ENCODE results near the gene PGP.

Gene PGP

GRCh38 chr16:2197765-2198164 lies 16.9 kb downstream of the PGP start:
- DNase-seq: no peak

- no peak for DNase-seq
Observed at GRCh38 chr16:2196981-2197511, 17.6 kb downstream of the PGP start.

DNA sequence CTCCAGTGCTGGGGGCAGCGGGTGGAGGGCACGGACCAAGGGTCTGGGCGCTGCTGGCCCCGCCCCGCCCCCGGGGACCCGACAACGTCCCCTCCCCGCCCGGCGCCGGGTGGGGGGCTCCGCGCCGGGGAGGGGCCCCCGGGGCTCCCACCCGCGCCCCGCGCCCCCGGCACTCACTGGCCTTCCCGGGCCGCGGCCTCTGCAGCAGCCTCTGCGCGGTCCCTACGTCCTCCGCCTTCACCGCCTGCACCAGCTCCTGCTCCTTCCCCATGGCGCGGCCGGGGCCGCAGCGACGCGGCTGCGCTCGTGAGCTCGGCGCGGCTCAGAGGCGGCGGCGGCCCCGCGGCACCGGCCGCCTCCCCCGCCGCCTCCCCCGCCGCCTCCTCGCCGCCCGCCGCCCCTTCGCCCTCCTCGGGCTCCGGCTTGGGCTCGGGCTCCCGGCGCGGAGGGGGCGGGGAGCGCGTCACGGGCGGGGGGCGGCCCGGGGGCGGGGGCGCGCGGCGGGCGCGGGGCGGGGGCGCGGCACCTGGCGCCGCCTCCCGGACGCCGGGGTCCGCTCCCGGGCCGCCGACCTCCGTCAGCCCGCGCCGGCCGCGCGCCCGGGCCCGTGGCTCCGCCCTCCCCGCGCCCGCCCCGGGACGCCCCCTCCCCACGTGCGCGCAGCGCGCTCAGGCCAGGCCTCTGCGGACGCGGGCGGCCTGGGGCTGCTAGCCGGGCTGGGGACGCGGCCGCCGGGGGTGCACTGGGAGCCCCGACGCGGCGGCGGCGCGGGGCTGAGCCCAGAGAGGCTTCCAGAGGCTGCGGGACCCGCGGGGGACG lies 18.3 kb downstream of the PGP start, which contains the start of gene CASKIN1:
CASKIN1 (minus strand) TSS at position 444 of the 819 bp plus-strand sequence; CDS start at position 271, 173 bp downstream.
- no peak for DNase-seq

DNA sequence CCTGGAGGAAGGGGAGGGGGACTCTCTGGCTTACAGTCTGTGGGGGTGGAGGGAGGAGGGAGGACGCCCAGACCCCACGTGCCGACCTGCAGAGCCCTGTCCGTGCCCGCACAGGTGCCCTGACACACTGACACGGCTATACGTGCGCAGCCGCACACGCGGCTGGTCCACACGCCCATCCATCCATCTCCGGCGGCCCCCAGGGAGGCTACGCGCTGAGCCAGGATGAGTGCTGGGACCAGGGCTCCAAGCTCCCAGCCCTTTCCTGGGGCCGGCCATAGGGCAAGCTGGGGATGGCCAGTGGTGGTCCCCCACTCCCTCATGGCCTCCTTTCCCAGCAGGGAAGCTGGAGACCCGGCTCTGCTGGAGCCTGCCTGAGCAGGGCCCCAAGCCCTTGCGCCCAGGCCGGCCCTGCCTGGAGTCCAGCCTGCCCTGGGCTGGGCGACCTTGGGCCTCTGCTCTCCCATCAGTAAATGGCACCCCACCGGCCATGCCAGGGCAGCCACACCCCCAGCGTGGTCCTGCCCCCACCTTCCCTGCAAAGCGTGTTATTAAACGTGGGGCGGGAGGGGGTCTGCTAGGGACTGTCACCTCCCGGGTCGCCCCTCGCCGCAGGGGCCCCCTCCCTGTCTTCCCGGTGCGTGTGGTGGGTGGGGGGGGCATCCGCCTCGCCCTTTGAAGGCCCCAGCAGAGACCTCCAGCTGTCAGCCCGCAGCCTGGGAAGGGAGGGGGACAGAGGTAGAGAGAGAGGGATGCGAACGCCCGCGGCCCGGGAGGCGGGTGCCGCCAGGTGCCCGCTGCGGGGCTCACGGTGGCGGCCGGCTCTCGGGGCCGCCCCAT lies 19.1 kb downstream of the PGP start:
- no peak for DNase-seq

DNA sequence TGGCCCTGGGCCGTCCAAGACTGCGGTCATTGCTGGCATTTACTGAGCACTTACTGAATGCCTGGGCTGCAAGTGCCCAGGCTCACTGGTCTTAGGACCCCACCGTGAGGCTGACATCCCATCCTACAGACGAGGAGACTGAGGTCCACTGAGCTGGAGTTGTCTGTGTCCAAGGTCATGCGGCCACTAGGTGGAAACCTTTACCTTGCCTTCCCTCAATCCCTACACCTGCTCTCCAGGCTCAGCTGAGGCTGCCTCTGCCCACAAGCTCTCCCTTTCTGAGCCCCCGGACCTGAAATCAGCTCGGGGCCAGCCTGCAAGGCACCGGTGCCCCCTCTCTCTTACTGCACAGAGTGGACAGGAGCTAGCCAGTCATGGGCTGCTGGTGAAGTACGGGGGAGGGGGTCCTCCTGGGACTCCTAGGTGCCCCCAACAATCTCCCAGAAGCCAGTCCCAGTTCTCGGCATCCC lies 19.8 kb downstream of the PGP start:
- peak; percentile 71 for DNase-seq

DNA sequence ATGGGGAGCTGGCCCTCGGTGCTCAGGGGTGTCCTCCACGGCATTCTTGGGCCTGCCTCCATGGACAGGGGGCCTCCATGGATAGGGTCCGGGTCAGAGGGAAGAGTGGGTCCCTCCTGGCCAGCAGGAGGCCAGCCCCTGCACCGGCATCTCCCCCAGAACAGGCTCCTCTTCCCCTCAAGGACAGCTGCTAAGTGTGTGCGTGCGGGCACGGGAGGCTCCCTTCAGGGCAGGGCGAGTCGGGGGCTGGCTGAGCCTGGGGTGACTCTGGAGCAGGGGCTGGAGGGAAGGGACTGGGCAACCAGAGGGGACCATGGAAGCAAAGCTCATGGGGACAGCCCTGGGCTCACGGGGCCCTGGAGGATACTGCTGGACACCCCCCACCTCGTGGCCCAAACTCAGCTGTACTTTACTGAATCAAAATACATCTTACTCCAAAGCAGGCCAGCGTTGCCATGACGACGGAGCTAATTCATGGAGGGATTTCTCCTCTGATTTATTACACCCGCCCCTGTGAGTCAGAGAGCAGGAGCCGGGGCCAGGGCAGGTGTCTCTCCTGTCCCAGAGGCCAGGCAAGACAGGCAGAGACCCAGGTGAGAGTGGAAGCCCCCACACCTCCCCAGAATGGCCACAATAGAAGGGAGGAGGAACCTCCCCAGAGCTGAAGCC lies 20.3 kb downstream of the PGP start:
- no peak for DNase-seq

GRCh38 chr16:2191446-2191706 lies 23.3 kb downstream of the PGP start:
- no peak for DNase-seq

DNA sequence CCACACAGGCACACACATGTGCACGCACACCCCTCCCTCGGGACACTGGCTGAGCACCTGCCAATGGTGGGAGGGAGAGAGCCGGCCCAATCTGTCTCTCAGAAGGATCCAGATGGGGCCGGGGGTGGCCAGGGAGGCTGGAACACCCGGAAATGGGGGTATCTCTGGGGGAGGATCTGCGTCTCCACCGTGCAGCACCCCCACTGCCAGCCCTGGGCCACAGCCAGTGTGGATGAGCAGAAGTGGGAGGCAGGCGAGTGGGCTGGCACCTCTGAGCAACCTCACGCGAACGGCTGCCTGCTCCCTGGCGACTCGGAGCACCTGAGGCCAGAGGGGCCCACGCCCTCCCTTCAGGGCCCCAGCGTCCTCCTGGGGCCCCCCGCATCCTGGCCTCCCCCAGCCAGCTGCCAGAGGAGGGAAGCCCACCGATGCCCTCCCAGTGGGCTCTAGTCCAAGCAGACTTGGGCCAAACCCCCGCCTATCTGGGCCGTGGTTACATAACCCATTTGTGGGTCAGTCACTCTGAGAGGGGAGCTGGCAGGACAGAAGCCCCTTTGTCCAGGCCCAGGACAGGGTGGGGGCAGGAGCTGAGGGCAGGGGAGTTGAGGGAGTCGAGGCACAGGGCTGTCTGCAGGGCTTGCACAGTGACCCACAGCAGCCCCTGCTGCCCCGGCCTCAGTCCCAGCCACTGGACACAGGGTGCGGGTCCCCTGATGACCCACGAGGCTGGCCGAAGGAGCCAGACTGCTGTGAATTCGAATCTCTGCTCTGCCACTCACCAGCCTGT lies 23.8 kb downstream of the PGP start:
- no peak for DNase-seq

DNA sequence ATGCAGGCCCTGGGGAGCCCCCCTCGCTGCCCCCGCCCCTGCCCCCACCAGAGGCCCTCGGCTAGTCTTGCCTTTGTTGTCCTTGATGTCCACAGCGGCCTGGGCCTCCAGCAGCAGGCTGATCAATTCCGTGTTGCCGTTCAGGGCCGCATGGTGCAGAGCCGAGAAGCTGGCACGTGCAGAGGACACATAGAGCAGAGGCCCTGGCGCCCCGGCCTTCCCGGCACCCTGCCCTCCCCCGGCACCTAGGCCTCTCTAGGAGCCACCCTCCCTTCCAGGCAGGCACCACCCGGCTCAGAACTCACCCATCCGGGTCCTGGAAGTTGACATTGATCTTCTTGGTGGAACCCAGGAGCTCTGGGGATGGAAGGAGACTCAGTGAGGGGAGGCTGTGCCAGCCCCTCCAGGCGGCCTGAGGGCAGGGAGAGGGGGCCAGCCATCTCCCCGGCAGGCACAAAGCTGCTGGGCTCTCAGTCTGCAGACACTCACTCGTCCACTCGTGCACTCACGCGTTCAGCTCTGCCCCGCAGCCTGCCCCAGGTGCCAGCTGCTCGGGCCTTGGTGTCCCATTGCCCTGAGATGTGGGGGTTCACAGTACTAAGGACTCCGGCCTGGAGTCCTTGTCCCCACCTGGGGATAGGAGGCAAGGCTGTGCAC lies 24.5 kb downstream of the PGP start:
- DNase-seq: no peak

DNA sequence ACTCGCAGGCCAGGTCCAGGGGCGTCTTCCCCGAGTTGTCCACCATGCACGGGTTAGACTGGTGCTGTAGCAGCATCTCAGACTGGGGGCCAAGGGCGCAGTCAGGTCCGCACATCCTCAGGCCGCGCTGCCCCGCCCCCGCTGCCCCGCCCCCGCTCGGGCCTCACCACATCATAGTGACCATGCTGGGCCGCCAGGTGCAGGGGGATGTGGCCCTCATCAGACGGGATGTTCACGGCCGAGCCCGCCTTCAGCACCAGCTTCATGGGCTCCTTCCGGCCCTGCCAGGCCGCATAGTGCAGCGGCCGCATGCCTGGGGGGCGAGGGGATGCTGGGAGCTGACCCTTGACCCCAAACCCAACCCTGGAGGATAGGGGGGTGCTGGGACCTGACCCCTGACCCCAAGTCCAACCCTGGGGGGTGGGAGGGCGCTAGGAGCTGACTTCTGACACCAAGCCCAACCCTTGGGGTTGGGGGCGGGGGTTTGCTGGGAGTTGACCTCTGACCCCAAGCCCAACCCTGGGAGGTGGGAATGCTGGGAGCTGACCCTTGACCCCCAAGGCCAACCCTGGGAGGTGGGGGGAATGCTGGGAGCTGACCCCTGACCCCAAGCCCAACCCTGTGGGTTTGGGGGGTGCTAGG lies 25.3 kb downstream of the PGP start:
- DNase-seq: no peak

GRCh38 chr16:2188395-2188794 lies 26.2 kb downstream of the PGP start:
- no peak for DNase-seq

DNA sequence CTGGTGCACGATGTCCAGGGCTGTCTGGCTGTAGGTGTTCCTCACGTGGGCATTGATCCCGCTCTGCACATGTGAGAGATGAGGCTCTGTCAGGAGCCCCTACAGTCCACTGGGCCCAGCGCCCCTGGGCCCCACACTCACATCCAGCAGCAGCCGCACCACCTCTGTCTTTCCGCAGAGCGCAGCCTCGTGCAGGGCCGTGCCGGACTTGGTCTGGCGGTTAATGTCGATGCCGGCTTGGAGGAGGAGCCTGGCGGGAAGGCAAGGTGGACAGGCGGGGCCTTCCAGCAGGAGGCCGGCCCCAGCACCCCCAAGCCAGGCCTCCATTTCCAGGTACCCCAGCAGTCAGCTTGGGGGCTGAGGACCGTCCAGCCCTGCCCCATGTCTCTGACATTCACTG lies 27.4 kb downstream of the PGP start:
- no peak for DNase-seq

DNA sequence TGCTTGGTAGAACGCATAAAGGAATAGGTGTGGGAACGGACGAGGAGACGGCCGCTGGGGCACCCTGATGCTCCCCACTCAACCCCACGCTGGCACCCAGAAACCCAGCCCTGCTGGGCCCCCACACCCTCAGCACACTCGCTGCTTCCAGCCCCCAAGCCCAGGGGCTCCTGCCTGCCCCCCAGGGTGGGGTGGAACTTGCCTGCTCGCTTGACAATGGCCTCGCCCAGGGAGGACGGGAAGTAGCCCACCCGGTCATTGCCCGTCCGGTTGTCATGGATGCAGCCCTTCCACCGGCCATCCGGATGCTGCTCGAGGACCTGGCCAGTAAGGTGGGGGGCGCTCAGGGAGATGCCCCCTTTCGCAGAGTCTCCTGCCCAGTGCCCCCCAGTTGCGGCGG lies 28.1 kb downstream of the PGP start:
- DNase-seq: no peak

- DNase-seq: no peak
Observed at GRCh38 chr16:2186064-2186463, 28.6 kb downstream of the PGP start.

- no peak for DNase-seq
Observed at GRCh38 chr16:2184962-2185361, 29.7 kb downstream of the PGP start.

GRCh38 chr16:2184346-2184745 lies 30.3 kb downstream of the PGP start:
- no peak for DNase-seq

- DNase-seq: no peak
Observed at GRCh38 chr16:2183671-2184070, 31.0 kb downstream of the PGP start.

DNA sequence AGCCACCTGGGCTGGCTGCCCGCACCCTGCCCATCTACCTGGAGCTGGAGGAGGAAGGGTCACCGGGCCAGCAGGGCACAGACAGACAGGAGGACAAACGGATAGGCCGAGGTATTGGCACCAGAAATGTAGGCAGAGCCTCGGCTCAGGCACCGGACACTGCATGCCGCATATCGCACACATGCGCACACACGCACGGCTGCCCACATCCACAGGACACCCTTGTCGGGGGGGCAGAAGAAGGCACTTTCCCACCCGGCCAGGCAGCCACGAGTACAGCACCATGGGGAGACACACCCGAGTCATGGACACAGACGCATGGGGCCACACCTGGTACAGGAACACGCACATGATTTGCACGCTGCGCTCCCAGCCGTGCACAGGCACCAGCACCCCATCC lies 32.7 kb downstream of the PGP start:
- no peak for DNase-seq

DNA sequence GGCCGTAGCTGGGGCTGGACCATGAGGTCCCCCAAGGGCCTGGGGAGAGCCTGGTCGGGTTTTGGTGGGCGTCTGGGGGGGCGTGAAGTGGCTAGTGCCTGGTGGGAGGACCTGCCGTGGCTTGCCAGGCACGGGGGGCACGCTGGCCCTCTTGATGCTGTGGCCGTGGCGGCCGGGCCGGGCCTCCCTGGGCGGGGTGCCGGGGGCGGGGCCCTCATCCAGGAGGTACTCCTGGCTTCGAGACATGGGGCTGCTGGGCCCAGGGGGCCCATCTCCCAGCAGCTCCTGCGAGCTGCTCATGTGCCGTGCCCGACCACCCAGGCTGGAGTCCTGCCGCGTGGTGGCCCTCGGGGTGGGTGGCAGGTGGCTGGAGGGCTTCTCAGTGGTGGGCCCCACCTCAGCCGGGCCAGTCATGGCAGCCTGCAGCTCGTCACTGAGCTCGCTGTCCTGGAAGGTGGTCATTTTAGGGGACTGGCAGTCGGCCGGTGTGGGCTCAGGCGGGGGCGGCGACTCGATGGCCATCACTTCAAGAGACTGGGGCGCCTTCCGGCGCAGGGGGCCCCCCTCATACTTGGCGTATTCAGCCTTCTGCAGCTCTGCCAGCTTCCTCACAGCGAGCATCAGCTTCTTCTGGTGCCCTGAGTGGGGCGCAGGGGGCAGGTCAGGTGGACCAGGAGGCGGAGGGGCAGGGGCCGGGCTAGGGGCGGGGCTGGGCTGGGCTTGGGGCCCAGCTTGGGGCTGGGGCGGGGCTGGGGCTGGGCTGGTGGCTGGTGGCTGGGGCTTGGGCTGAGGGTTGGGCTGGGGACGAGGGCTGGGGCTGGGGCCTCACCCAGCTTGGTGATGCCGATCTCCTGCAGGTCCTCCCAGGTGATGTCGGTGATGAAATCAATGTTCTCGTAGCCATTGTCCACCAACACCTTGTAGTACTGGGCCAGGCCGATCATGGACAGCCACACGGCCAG lies 33.4 kb downstream of the PGP start:
- no peak for DNase-seq

- no peak for DNase-seq
Observed at GRCh38 chr16:2180461-2180860, 34.2 kb downstream of the PGP start.
